Endothelial cell (in vitro differentiated cells): Measurements from ENCODE around the gene MAGED1. TPM values are rescaled to one million over a fixed set of nuclear protein-coding genes. Genes with fewer than 3 reads are reported as not detected.
A peak's percentile ranks its signal among the peaks of the same experiment; 100 is the strongest.

Source experiments
- DNase-seq: peaks from one replicate; pipeline ENCODE4 v3.0.0; 2021; ENCODE audit warnings: low spot score
- H3K27ac Mint-ChIP-seq: one replicate; pipeline ENCODE4 v1.8.0; 2021; ENCODE audit warnings: mixed read lengths, inconsistent platforms; ENCODE audit not compliant: unreplicated experiment
- H3K27me3 Mint-ChIP-seq: one replicate; pipeline ENCODE4 v1.8.0; 2021; ENCODE audit warnings: mild to moderate bottlenecking, moderate library complexity, mixed read lengths, inconsistent platforms; ENCODE audit not compliant: unreplicated experiment
- H3K36me3 Mint-ChIP-seq: one replicate; pipeline ENCODE4 v1.8.0; 2021; ENCODE audit warnings: mild to moderate bottlenecking, low read depth, mixed read lengths, inconsistent platforms; ENCODE audit not compliant: unreplicated experiment
- H3K4me1 Mint-ChIP-seq: one replicate; pipeline ENCODE4 v1.8.0; 2021; ENCODE audit warnings: mild to moderate bottlenecking, mixed read lengths, inconsistent platforms; ENCODE audit not compliant: unreplicated experiment
- H3K4me3 Mint-ChIP-seq: one replicate; pipeline ENCODE4 v1.8.0; 2021; ENCODE audit warnings: mild to moderate bottlenecking, mixed read lengths, inconsistent platforms; ENCODE audit not compliant: unreplicated experiment
- H3K9me3 Mint-ChIP-seq: one replicate; pipeline ENCODE4 v1.8.0; 2021; ENCODE audit warnings: mixed read lengths, inconsistent platforms; ENCODE audit not compliant: unreplicated experiment
- total RNA-seq: library from RNA; stranded (reverse); fragmentation: NEBNext Ultra II Directional; extraction: Animal tissue kit (Norgen Biotek cat#: 25700); gene quantifications from one replicate; pipeline ENCODE4 v1.2.1, GENCODE V29; 2021; ENCODE audit not compliant: unreplicated experiment
- TF ChIP-seq, protein P1 (sequence below): fragments of 200-600 bp; sonication (generic); IDR thresholded peaks from one replicate; pipeline ENCODE4 v1.5.0; 2021; ENCODE audit warnings: antibody characterized with exemption; ENCODE audit not compliant: unreplicated experiment

Gene MAGED1
- total RNA-seq, 1 donor from 2014 or later: 196 TPM

DNA sequence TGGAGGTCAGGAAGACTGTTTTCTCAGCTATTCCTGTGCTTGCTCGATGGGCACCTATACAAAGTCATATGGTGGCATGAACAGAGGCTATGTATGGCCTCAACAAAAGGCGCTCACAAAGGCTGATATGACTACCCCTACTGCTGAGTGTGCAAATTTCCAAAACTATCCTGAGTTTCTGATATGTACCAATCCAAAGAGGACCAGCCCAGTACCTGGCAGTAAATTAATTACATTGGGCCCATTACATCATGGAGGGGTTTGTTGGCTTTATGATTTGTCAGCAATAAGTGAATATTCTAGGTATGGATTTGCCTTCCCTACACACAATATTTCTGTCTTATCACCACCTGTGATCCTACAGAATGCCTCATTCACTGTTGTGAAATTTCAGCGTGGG lies 12.3 kb downstream of the MAGED1 start:
- TF ChIP-seq, protein P1, sequence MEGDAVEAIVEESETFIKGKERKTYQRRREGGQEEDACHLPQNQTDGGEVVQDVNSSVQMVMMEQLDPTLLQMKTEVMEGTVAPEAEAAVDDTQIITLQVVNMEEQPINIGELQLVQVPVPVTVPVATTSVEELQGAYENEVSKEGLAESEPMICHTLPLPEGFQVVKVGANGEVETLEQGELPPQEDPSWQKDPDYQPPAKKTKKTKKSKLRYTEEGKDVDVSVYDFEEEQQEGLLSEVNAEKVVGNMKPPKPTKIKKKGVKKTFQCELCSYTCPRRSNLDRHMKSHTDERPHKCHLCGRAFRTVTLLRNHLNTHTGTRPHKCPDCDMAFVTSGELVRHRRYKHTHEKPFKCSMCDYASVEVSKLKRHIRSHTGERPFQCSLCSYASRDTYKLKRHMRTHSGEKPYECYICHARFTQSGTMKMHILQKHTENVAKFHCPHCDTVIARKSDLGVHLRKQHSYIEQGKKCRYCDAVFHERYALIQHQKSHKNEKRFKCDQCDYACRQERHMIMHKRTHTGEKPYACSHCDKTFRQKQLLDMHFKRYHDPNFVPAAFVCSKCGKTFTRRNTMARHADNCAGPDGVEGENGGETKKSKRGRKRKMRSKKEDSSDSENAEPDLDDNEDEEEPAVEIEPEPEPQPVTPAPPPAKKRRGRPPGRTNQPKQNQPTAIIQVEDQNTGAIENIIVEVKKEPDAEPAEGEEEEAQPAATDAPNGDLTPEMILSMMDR: no peak
- Mint-ChIP-seq H3K4me1 (no peaks in the 10 kb centered on the region), H3K27ac (no peak overlapping the region), H3K27me3 (peaks cover 5% of the 10 kb centered on the region), H3K9me3 (no peaks in the 10 kb centered on the region), H3K36me3 (peaks cover 25% of the 10 kb centered on the region), H3K4me3 (no peak overlapping the region)
- DNase-seq: no peak

DNA sequence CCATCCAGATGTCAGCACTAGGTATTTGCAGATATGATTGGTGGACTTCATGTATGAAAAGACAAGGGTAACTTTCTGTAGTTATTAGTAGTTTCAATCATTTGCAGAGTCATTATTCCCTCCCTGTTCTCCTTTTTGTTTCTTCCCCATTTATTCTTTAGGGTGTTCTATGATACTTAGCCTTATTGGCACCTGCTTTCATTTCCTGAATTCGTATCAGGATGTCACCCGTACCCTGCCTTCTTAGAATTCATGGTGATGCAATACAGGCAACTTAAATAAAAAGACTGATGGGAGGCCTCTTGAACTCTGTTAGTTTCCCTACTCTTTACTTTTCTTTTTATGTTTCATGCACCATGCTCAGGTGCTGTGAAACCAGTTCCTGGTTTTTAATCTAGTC lies 24.2 kb downstream of the MAGED1 start:
- Mint-ChIP-seq H3K27ac (no peak overlapping the region), H3K4me3 (no peak overlapping the region), H3K4me1 (no peaks in the 10 kb centered on the region), H3K27me3 (no peaks in the 10 kb centered on the region), H3K36me3 (no peaks in the 10 kb centered on the region), H3K9me3 (no peaks in the 10 kb centered on the region)
- DNase-seq: no peak
- TF ChIP-seq, protein P1: no peak

DNA sequence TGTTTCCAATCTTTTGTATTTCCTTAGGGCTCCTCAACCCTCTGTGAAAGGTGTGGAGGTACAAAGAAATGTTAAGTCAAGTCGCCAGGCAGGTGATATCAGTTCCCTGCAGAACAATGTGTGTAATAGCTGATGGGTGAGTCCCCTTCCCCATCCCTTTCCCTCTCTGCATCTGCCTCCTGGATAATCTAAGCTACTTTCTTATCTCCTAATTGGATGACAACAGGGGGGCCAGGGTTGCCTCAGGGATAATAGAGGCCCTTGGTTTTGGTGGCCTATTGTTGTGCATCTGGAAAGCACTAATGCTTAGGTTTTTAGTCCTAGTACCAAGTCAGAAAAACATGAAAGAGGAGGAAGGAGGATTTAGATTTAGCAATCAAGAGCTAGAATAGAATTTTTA lies 29.1 kb downstream of the MAGED1 start:
- TF ChIP-seq, protein P1: no peak
- no peaks in the 10 kb centered on the region for H3K27me3 Mint-ChIP-seq
- H3K36me3 Mint-ChIP-seq: no peaks in the 10 kb centered on the region
- H3K4me3 Mint-ChIP-seq: no peak overlapping the region
- H3K4me1 Mint-ChIP-seq: no peaks in the 10 kb centered on the region
- H3K27ac Mint-ChIP-seq: no peak overlapping the region
- DNase-seq: no peak
- H3K9me3 Mint-ChIP-seq: no peaks in the 10 kb centered on the region

DNA sequence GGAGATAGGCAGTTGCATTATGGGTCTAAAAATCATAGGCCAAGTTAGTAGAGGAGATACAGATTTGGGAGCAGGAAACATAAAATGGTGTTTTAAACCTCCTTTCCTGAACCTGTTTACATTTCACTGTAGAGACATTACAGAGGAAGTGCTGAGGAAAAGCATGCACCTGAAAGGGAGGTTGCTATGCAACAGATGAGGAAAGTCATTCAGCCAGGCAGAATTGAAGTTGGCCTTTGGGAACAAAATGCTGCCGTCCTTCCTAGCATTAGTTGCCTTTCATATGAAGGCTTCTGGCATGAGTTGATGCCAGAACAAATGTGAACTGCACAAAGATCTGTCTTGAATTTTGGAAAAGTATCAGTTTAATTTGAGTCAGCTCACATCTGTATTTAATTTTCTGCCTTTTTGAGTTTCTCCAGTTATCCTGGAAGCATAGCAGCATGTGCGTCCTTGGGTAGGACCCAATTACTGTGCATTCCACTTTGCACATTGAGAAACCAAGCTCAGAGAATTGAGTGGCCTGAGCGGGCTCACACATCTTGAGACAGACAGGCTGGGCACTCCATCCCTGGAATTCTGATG lies 38.2 kb downstream of the MAGED1 start:
- Mint-ChIP-seq H3K36me3 (no peaks in the 10 kb centered on the region), H3K27me3 (no peaks in the 10 kb centered on the region), H3K4me3 (peak overlapping the region; percentile 53), H3K27ac (peak overlapping the region; percentile 61), H3K4me1 (peaks cover 8% of the 10 kb centered on the region), H3K9me3 (no peaks in the 10 kb centered on the region)
- DNase-seq: no peak
- TF ChIP-seq, protein P1: no peak

Other genes starting within 250 kb of the MAGED1 start
- not detected for gene CENPVL2, start 210.8 kb upstream of the MAGED1 start, total RNA-seq
- not detected for gene CENPVL1, start 183.1 kb upstream of the MAGED1 start, total RNA-seq
- gene GSPT2, start 150.2 kb upstream of the MAGED1 start, total RNA-seq: 16.4 TPM
- gene MAGED4B, start 175.6 kb downstream of the MAGED1 start, total RNA-seq: 129 TPM